Suprapubic skin (tissue), 4 donors: ENCODE data around the gene DGKB.

Experiments used
- EP300 ChIP-seq: sonication (generic); formaldehyde crosslinking; IDR thresholded peaks from one replicate; pipeline ENCODE4 v1.6.1; 2017; ENCODE audit warnings: antibody characterized with exemption
- POLR2A ChIP-seq, 2 donors: fragments of 450-650 bp; IDR thresholded peaks; one replicate each; pipeline ENCODE4 v1.6.1; 2017; ENCODE audit warnings: antibody characterized with exemption in 2 of 2, mild to moderate bottlenecking in 2 of 2, moderate library complexity in 2 of 2
- POLR2AphosphoS5 ChIP-seq, 3 donors: sonication (generic); formaldehyde crosslinking; IDR thresholded peaks; one replicate each; pipeline ENCODE4 v1.6.1; 2017; ENCODE audit warnings: antibody characterized with exemption in 3 of 3
- TF ChIP-seq, protein P1 (sequence below), 2 donors: fragments of 200-600 bp in 1 of 2; fragments of 450-650 bp in 1 of 2; sonication (generic) in 1 of 2; IDR thresholded peaks; one replicate each; pipeline ENCODE4 v1.5.1; 2016 to 2019; ENCODE audit warnings: antibody characterized with exemption in 2 of 2, mild to moderate bottlenecking in 1 of 2, moderate library complexity in 1 of 2

DNA sequence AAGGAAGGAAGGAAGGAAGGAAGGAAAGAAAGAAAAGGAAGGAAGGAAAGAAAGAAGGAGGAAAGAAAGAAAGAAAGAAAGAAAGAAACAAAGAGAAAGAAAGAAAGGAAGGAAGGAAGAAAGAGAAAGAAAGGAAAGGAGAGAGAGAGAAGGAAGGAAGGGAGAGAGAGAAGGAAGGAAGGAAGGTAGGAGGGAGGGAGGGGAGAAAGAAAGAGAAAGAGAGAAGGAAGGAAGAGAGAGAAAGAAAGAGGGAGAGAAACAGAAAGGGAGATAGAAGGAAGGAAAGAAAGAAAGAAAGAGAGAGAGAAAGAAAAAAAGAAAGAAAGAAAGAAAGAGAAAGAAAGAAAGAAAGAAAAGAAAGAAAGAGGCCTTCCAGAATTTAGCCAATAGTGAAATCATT, 204.9 kb downstream of the DGKB start:
- TF ChIP-seq POLR2A (IDR thresholded peaks at IDR 0.05), result no peak
- TF ChIP-seq, protein P1, sequence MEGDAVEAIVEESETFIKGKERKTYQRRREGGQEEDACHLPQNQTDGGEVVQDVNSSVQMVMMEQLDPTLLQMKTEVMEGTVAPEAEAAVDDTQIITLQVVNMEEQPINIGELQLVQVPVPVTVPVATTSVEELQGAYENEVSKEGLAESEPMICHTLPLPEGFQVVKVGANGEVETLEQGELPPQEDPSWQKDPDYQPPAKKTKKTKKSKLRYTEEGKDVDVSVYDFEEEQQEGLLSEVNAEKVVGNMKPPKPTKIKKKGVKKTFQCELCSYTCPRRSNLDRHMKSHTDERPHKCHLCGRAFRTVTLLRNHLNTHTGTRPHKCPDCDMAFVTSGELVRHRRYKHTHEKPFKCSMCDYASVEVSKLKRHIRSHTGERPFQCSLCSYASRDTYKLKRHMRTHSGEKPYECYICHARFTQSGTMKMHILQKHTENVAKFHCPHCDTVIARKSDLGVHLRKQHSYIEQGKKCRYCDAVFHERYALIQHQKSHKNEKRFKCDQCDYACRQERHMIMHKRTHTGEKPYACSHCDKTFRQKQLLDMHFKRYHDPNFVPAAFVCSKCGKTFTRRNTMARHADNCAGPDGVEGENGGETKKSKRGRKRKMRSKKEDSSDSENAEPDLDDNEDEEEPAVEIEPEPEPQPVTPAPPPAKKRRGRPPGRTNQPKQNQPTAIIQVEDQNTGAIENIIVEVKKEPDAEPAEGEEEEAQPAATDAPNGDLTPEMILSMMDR (IDR thresholded peaks at IDR 0.05), result no peak
- no peak for TF ChIP-seq POLR2AphosphoS5 (IDR thresholded peaks at IDR 0.05)
- no peak for TF ChIP-seq EP300
